NCI-H748 (cell line): ENCODE measurements around the gene AIP.
A peak's percentile ranks its signal among the peaks of the same experiment; 100 is the strongest.
"Not testable (repeated sequence)": the region's sequence is repeated elsewhere in the genome, so short reads cannot be mapped to it uniquely, and the experiment has no call there.

Experiments used
- DNase-seq: peaks from one replicate; lab custom pipeline; 2025; ENCODE audit not compliant: unreplicated experiment; lab: John Stamatoyannopoulos, UW

AIP gene

DNA sequence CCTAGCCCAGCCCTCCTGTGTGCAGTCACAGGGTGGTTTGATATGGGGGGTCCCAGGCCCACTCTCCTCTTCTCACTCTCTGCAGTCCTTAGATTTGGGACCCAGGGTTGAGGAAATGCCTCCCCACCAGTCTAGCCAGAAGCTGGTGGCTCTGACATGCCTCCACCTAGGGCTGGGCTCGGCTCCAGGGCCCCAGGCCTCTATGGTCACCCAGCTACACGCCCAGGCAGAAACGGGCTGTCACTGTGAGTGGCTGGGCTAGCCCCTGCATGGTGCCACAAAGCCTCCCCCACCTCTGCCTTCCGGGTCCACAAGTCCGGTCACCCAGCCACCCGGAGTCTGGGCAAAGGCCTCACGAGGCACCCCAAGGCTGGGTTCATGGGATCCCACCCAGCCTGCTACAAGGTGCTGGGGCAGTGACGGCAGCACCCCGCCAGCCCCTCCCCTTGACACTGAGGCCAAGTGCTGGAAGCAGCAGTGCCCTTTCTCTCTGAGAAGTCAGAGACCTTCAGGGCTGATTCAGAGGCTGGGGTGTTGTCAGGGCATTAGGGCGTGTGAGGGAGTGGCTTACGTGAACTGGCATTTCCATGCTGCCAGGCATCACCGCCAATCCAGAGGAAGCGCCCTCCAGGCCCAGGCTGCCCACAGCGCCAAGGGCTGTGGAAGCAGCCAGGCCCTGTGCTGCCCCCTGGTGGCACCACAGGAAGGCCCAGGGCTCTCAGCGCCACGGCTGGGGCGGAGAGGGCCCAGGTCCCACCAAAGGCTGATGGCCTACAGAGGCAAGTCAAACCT is 23.0 kb downstream of the AIP start:
- peak; percentile 93 for DNase-seq

DNA sequence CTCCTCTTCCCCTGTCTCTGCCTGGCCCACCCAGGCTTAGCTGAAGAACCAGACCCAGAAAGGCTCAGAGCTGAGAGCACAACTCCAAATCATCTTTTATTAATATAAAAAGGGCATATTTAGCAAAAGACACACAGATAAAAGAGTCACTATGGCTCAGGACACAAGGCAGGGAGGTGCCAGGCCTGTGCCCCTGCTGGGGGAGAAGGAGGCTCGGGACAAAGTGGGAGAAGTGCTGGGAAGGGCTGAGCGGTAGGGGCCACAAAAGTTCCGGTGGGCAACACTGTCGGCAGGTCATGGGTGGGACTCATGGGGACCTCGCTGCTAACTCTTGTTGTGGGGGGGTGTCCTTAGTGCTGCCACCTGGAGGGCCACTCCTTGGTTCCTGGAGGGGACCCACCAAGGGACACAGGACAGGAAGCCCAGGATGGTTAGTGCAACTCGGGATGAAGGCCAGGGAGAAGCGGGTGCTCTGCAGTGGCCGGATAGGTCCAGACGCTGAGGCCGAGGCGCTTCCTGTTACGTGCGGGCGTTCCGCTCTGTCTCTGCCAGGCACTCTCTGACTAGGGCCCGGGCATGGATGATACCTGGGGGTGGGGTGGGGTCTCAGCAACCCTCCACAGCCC is 23.7 kb downstream of the AIP start:
- DNase-seq, result no peak

DNA sequence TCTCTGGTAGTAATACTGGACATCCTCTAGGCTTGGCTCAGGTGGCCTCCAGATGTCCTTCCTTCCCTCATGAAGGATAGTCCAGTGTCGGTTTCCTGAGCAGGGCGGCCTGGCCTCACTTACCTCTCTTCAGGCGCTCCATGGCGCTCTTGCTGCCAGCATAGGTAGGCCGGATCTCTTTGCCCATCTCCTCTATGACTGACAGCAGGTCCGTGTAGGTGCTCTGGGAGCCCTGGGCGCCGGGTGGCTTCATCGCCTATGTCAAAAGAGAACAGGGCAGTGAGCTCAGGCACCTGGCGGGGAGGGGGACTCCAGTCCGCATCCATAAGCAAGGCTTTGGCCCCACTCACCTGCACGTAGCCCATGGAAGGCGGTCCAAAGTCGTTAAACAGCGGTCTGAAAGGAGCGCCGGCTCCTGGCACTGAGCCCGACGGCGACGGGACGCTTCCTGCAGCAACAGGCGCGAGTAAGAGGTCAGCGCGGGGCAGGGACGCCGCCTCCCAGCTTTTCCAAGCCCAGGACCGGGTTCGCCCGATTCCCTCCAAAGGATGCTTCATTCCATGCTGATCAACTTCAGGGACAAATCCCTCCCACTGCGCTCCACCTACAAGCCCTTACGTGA is 24.5 kb downstream of the AIP start:
- peak; percentile 60 for DNase-seq

GRCh38 chr11:67507864-67508485 is 25.1 kb downstream of the AIP start, which contains the start of gene CDK2AP2:
TSS of gene CDK2AP2 (minus strand) at chr11:67508162. CDS start at chr11:67508082, 80 bp downstream.
- peak; percentile 100 for DNase-seq

DNA sequence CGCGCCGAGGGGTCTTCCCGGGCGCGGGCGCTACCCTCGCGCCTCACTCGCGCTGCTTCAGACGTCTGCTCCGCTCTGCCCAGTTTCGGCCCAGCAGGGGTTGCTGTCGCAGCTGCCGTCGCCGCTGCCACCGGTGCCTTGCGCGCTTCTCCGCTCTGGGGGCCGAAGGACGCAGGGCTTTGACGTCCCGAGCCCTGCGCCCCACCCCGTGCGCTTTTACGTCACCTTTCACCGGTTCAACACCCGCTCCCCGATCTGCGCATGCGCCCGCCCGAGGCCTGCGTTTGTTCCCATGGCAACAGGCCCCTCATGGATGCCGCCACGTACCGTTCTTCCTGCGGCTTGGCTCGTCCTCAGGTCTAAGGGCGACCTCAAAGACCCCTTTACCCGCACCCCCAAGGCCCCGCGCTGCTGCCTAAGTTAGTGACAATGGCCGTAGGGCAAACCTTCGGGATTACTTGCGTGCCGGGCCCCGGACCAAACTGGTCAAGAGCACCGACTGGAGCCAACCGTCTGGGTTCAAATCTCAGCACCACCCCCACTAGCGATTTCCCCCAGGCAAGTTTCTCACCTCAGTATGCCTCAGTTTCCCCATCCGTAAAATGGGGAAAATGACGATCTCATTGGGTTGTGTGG is 25.8 kb downstream of the AIP start:
- DNase-seq, result peak; percentile 98

DNA sequence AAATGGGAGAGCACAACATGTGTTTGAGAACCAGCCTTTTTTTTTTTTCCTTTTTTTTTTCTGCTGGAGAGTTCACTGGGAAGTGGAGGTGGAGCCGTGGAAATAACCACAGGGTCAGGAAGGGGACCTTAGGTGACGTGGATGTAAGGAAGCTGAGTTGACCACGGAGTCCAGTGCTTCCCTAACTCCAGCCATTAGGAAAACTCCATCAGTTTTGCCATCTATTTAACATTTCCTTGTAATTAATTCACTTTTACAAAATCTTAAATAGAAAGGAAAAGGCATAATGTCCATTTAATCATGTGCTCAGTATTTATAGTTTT is 27.2 kb downstream of the AIP start:
- DNase-seq, result no peak

DNA sequence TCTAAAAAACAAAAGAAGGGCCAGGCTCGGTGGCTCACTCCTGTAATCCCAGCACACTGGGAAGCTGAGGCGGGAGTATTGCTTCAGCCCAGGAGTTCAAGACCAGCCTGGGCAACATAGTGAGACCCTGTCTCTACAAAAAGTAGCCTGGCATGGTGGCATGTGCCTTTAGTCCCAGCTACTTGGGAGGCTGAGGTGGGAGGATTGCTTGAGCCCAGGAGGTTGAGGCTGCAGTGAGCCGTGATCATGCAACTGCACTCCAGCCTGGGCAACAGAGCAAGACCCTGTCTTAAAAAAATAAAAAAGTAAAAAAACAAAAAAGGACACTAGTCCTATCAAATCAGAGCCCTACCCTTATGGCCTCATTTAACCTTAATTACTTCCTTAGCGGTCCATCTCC is 28.7 kb downstream of the AIP start:
- DNase-seq, result not testable (repeated sequence)

DNA sequence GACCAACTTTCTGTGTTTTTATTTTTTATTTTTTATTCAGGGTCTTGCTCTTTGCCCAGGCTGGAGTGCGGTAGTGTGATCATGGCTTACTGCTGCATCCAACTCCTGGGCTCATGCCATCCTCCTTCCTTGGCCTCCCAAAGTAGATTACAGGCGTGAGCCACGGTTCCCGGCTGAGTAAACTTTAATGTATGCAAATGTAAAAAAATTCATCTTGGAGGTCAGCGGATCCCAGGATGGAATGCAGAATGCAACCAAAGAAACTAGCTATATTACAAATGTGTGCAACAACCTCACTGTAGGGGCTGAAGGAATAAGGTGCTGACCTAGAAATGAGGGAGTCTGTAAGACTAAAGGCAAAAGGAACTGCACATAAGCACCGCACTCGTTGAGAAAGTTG is 31.3 kb downstream of the AIP start:
- no peak for DNase-seq

DNA sequence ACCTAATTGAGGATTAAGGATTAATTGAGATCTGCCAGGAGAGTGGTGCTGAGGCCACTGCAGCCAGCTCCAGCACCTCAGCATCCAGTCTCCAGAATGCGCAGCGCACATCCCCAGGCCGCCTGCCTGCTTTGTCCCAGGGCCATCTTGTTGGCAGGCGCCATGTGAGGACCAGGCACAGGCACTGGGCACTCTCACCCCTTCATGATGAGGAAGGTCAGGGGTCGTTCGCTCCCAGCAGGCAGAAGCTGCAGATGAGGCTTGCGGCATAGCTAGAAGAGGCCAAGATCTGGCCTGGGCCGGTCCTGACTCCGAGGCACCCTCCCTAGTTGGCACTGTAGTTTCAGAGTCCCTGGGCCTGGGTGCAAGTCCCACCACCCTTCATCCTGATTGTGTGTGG is 34.0 kb downstream of the AIP start:
- DNase-seq, result no peak

DNA sequence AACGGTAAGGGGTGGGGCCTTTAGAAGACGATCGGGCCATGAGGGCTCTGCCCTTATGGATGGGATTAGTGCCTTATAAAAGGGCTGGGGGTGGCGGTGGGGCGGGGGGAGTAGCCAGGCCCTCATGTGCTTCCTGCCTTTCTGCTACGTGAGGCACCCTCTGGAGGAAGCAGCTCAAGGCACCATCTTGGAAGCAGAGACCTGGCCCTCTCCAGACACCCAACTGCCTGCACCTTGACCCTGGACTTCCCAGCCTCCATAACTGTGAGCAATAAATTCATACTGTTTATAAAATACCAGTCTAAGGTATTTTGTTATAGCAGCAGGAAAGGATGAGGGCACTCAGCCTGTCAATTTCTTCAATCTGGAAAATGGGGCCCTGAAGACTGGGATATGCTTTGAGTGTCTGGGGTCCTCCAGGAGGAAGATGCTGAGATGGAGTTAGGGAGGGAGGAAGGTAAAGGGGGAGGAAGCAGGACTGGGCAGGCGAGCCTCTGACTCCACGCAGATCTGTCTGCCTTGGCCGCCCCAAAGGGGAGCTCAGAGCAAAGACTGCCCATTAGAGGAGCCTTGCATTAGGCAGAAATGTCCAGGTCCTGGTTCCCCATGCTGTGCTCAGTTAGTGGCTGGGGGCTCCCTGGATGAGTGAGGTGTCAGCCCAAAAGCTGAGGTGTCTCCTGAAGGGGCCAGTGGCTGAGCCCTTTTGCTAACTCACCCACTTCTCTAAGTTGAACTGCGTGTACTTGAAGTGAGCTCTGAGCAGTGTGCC is 35.1 kb downstream of the AIP start:
- no peak for DNase-seq

- DNase-seq, result no peak
Measured at GRCh38 chr11:67519726-67520125, 36.9 kb downstream of the AIP start.

DNA sequence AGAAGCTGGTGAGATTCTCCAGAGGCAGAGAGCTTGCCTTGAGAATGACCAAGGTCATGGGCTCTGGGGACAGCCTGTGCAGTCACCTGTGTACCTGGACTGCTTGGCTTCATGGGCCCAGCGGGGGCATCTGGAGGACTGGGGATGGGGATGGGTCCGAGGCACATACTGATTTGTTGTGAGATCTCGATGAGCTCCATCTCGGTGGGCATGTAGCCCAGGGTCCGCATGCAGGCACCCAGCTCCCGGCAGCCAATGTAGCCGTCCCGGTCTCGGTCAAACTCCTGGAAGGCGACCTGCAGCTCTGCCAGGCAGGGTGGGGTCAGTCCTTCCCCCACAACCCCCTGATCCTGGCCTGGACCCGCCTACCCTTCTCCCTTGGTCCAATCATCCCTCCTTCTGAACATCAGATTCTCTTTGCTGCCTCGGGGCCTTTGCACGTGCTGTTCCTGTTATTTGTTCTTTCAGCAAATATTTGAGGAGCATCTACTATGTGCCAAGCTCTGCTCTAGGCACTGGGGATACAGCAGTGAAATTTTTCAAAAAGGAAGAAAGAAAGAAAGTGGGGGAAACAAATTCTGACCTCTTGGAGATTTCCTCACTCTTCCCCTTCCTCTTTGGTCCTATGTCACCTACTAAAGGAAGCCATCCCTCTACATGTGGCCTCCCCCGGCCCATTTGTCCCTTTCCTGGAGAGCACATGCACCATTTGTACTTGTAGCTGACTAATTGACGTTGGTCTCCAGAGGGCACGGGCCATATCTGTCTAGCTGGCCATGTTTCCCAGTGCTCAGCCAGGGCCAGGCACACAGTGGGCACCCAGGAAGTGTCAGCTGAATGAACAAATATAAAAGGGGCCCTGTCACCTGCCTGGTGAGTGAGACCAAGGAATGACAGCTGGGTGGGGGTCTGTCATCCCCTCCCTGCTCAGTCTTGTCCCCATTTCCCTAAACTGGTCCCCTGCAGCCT is 38.3 kb downstream of the AIP start:
- no peak for DNase-seq

DNA sequence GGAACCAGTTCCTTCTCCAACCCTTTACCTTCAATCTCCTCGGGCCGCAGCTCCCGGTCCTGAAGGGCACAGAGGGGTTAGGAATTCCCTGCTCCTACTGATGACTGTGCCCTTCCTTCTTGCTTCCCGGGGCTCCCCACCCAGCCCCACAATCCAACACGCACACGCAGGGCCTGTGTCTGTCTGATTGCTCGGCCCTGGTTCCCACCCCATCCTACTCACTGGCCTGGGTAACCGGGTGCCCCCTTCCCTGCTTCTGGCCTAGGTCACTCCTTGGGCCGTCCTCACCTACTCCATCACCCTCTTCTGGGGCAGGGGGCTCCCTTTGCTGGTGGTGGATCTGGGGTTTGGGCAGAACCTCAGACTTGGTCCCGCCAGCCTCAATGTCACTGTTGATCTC is 39.1 kb downstream of the AIP start:
- DNase-seq, result no peak

GRCh38 chr11:67522338-67522737 is 39.5 kb downstream of the AIP start:
- no peak for DNase-seq

GRCh38 chr11:67522844-67523555 is 40.2 kb downstream of the AIP start, which contains the start of gene CABP2:
TSS of gene CABP2 (minus strand) at chr11:67523446. CDS start at chr11:67523326, 120 bp downstream.
- DNase-seq, result no peak

DNA sequence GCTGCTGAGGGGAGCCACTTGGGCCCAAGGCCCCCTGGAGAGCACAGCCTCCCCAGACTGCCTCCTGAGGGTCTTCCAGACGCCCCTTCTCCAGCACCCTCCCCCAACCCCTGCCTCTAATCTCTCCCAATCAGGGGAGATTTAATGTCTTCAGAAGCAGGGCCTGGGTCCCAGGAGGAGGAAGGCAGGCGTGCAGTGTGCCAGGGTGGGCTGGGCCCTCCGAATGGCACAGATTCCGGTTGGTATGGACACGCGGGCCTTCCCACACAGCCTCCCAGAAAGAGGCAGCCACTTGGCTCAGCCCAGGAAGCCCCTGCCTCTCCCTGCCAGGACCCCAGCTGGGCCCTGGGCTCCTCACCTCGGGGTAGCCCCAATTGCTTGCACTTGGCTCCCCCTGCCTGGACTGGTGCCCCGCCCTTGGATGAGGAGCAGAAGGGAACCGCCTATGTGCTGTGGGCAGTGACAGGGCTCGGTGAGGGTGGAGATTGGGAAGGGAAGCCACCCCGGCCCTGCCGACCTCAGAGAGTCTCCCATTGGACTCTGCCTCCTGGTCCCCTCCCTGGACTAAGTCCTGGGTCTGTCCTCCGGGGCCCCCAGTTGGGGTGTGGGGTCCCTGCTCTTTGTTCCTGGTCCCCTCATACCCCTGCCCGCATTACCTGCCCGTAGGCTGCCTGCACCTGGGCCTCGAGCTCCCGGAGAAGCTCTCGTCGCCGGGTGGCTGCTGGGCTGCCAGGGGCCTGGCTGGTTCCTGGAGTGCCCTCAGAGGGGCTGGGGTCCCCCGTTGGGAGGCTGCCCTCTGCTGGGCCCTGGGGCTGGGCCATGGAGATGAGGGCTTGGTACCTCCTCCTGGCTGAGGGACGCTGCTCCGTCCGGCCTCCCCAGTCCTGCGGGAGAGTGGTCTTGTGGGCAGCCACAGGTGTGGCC is 41.0 kb downstream of the AIP start:
- no peak for DNase-seq

- DNase-seq, result no peak
Measured at GRCh38 chr11:67524480-67524808, 41.6 kb downstream of the AIP start.
